HG03575 (cell line): ENCODE data around the gene RBMXL2.

Source experiments
- ATAC-seq: cut with Tn5 transposase; IDR thresholded peaks from one replicate; pipeline ENCODE4 v1.9.1; 2021; ENCODE audit not compliant: unreplicated experiment, insufficient number of reproducible peaks, low FRiP score; ENCODE audit errors: extremely low read depth

RBMXL2 gene

DNA sequence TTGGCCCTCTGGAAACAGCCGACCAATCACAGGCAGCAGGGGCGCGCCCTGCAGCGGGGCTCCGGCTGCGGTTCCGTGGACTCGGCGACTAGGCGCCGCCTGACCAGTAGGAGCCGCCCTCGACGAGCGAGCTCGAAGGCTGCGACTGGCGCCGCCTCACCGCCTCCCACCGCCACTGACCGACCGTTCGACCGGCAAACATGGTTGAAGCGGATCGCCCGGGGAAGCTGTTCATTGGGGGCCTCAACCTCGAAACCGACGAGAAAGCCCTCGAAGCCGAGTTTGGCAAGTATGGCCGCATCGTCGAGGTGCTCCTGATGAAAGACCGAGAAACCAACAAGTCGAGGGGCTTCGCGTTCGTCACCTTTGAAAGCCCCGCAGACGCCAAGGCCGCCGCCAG lies at the start of gene RBMXL2:
RBMXL2 (plus strand) TSS at position 78 of the 400 bp plus-strand sequence; CDS start at position 201, 123 bp downstream.
- ATAC-seq: no peak

DNA sequence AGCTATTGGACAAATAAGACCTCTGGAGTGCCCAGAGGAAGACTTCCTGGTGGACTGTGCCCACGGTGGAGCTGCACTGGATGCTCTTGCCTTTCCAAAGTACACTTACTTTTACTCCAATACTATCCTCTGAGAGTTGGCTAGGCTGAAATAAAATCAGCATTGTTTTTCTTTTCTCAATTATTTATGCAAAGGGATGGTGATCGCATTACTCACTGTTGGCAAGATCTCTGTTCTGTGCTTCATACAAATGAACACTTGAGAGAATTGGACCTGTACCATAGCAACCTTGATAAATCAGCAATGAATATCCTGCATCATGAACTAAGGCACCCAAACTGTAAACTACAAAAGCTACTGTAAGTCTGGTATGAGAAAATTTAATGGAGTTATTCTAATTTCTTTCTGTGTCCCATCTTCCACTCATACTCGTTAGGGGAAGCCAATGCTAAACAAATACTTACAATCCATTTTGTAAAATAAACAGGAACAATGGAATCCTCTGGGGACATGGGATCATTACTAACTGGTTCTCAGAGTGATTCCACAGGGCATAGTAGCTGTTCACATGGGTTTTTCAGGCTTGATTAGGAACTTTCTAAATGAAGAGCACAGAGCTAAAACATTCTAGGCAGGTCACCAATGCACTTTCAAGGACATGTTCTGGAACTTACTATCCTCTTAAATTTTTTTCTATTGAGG lies 42.2 kb upstream of the RBMXL2 start:
- no peak for ATAC-seq

DNA sequence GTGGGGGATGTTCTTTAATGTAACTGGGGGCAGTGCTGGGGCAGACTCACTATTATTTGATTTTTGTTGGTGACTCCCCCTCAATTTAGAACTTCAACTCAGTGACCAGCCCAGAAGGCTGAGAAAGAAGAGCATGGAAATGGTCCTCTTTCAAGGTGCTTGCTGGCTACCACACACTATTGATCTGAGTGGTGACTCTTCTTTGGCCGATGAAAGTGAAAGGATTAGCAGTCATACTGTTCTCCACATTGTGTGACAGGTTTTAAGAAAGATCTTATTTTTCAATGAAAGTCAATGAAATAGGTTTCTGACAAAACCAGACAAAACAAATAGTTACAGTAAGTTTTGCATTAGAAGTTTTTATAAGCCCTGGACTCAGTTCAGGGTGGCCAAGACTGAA lies 38.6 kb upstream of the RBMXL2 start:
- ATAC-seq: no peak

DNA sequence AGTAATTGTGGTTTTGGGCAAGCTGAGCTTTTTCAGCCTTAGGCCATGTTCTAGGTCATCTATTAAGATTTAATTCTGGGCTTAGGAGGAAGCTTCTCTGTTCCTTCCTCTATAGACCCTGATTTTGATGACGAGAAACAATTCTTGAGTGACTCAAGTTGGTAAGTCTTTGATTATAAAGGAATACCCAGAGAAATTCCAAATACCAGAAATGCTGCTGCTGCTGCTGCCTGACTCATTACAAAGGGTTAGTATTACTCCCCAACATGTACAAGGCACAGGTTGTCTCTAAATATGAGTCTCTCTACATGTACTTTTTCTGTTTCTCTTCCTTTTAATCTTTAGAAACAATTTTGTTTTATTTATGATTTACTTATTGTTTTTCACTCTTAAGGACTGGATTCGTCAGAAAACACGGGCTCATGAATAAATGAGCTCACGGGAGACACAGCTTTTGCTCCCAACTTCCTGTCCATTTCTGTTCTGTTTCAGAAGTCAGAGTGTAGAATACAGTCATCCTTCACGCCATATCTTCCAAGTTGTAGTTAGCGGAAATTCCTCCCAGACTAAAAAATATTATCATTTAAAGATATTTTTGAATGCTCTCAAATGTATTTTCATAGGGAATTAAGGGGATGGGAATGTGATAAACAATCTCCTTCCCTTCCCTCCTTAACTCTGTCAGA lies 31.8 kb upstream of the RBMXL2 start:
- ATAC-seq: no peak

DNA sequence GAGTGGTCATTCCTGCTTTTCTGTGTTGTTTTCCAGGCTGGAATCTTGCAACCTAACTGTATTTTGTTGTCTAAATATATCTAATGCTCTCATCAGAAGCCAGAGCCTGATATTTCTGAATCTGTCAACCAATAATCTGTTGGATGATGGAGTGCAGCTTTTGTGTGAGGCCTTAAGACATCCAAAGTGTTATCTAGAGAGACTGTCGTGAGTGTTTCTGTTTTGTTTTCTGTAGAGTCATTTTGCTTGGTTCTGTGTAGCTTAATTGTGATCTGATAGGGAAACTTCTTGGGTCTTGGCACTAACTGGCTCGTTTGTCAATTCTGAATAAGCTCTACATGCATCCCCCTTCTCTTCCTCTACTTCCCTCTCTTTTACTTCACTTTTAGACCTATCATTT lies 31.2 kb upstream of the RBMXL2 start:
- ATAC-seq: no peak

DNA sequence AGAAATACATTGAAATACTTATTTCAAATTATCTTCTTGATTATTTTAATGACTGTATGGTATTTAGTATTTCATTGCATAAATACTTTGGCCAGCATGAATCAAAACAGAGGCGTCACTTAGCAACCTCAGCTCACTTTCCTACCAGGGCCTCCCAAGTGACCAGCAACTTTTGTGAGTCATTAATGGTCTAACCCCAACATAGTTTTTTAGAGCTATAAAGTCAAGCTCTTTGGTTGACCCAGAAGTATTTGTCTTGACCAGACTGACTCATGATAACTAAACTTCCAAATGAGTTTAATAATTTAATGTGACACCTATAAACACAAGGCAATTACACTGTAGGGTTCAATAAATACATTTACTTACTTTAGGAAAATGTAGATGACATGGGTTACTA lies 27.9 kb upstream of the RBMXL2 start:
- no peak for ATAC-seq

DNA sequence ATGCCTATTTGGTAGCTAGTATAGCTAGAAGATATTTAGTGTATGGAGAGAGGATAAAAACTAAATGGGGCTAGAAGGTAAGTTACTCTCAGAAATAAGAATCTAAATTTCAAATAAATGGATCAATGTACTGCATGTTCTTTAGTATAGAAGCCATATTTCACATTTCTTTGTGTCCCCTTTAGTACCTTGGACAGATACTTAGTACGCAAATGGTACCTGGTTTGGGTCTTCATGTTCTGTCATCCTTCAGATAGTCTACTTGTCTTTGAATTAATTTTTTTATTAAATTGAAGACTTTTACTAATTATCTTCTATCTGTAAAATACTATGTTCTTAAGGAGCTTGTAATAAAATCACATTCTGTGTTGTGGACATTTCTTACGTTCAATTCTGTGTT lies 26.3 kb upstream of the RBMXL2 start:
- no peak for ATAC-seq

DNA sequence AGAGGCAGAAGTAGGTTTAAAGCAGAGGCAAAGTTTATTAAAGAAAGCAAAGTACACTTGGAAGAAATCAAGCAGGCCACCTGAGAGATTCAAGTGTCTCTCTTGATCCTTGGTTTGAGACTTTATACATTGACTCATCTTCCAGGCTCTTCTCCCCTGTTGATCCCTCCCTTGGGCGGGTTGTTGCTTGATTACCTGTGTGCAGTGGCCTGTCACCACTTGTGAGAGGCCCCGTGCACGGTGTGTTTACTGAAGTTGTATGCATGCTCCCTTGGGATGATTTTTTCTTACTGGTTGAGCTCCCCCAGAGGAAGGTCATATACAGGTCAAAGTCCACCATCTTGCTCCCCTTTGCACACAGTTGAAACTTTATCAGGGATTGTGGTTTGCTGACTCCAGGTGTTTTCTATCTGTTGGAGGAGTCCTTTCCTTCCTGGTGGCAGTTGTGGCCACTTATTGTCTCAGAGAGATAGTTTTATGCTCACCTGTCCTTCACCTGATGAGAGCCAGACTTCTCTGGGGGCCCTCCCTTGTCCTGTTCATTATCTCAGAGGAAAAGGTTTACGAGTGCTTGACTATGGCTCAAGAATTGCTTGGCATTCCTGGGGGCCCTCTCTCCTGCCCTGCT lies 16.3 kb upstream of the RBMXL2 start:
- ATAC-seq: no peak

DNA sequence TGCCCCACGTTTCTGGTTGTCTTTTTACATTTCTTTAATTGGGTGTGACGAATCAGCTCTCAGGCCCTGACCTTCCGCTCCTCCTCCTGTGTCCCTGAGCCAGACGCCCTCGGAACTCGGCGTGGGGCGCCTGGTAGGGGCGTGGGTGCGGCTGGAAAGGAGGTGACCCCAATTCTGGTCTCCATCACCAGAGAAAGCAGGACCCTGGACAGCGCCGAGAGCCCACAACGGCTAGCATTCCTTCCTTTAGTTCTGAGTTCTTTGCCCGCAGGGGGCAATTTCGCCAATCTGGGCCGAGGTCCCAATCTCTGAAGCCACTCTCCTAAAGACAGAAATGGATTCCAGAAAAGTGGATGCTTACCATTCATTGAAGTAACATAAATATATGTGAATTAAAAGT lies 11.7 kb upstream of the RBMXL2 start:
- ATAC-seq: no peak

DNA sequence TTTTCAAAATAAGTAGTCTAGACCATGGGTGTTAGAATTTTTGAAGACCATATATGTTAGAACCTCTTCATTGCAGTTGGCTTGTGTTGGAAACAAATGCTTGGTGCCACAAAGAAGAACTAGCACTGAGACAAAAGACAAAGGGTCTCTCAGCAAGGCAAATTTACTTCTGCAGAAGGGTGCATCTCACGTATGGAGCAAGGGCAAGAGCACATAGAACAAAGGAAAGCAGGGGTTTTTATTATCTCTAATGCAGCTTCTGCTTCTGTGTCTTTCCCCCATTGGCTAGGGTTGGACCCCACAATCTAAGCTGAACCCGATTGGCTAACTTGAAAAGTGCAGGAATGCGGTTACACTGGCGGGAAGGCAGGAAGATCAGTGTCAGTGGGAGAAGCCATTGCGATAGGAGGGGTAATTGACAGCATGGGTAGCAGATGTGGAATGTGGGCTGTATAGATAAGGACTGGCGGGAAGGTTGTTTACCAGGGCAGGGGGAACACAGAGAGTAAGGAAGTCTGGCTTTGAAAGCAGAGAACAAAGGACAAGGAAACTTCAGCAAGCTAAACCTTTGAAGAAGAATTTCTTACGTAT lies 9.2 kb upstream of the RBMXL2 start:
- ATAC-seq: no peak

DNA sequence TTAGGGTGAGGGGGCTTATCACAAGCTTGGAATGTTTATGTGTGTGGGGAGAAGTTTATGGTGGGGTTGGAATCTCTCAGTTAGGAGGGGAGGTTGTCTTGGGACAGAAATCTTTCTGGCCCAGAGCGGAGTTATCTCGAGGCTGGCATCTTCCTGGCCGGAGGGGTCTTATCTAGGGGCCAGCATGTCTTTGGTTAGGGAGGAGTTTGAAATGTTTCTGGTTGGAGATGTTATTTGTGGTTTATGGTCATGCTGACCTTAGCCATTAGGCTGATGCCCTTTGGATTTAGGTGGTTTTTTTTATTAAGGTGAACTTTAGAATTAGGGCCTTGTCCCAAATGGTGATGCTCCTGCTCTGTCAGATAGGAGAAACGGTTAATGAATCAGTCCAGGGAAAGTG lies 7.9 kb upstream of the RBMXL2 start:
- ATAC-seq: no peak

DNA sequence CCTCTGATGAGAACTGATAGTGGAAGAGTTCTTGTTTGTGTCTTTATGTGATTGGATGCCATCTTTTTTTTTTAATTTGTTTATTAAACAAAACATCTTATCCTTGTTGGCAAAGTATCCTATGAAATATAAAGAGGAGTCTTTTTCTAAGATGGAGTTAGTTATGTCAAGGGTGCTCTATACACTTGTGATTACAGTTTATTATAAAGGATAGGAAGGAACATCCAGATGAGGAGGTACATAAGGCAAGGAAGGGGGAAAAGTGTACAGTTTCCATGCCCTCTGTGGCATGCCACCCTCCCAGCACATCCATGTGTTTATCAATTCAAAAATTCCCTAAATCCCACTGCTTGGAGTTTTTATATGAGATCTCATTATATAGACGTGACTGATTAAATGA lies 7.4 kb upstream of the RBMXL2 start:
- ATAC-seq: no peak

DNA sequence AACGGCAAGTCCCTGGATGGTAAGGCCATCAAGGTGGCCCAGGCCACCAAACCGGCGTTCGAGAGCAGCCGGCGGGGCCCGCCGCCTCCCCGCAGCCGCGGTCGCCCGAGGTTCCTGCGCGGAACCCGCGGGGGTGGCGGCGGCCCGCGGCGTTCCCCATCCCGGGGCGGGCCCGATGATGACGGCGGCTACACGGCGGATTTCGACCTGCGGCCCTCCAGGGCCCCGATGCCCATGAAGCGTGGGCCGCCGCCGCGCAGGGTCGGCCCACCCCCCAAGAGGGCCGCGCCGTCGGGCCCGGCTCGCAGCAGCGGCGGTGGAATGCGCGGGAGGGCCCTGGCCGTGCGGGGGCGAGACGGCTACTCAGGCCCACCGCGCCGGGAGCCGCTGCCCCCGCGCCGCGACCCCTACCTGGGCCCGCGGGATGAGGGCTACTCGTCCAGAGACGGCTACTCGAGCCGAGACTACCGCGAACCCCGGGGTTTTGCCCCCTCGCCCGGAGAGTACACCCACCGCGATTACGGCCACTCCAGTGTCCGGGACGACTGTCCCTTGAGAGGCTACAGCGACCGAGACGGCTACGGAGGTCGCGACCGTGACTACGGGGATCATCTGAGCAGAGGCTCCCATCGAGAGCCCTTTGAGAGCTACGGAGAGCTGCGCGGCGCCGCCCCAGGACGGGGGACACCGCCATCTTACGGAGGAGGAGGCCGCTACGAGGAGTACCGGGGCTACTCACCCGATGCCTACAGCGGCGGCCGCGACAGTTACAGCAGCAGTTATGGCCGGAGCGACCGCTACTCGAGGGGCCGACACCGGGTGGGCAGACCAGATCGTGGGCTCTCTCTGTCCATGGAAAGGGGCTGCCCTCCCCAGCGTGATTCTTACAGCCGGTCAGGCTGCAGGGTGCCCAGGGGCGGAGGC lies 792 bp downstream of the RBMXL2 start:
- ATAC-seq: no peak

DNA sequence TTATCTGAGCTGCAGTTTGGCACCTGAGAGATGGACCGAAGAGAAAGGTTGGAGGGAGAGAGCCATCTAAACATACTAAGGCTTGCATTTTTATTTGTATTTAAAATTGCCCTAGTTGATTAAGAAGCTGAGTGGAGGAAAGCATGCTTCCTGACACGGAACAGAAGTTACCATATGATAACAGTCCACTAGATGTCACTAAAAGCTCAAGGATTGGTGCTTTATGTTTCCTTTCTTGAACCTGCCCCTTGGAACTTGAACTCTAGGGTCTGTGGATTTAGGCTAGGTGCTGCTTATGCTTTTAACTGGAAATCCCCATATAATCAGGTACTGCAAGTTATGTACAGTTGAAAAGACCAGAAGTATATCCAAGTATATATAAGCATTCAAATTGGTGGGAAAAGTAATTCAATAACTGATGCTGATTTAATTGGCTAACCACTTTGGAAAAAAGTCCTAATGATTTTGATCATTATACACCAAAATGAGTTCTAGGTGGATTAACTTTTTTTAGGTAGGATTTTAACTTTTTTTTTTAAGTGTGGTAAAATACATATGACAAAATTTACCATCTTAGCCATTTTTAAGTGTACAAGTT lies 9.5 kb downstream of the RBMXL2 start:
- ATAC-seq: no peak

DNA sequence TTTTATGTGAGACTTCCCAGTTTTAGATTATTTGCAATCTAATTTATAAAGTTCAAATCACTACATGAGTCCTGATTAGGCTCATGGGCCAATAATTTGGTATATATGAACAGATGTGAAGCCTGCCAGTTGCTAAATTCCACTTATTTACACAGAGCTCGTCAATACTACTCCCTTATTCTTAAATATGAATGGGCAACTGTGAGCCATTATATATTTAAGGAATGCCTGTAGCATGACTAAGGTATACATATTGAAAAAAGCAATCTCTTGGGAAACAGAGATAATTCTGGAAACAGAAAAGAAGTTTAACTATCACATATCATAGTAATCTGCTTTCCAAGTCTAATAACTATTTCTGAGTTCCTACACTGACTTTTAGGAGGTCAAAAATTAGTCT lies 27.0 kb downstream of the RBMXL2 start:
- no peak for ATAC-seq

DNA sequence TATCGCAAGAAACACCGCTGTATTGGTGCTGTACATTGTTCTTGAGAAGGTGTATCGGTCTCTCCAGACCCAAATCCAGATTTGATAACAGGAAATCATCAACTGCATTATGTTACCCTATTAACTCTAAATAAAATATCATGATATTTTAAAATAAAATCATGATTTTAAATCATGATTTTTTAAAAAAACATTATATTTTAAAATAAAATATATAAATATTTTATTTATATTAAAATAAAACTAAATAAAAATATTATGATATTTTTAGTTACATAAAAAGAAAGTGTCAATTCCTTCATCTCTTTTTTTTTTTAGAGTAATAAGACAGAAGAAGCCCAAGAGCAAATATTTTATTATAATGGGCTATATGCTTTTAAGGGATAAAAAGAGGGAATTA lies 27.6 kb downstream of the RBMXL2 start:
- ATAC-seq: no peak

DNA sequence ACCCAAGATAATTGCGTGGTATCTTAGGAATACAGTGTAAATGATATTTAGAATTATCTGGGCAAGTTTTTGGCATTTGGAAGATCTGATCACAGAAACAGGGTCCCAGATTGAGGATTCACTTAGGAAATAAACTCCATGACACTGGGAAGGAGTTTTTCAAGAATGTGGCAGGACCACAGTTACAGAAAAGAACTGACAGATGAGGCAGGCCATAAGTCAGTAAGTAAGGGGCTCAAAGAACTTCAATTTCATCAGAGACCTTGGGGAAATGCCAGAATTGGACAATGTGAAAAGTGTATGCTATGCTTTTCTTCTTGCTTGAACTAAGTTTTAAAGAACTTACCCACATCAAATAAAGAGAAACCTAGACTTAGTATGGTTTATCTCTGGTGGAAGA lies 49.3 kb downstream of the RBMXL2 start:
- ATAC-seq: no peak
